ENCODE results near the gene ABI3BP. TPM values are rescaled to one million over a fixed set of nuclear protein-coding genes. Genes with fewer than 3 reads are reported as not detected.

The ABI3BP gene
- total RNA-seq, 2 donors from 2014 or later, result 46.8 to 185 TPM

- no peaks in the 10 kb centered on the region for H3K36me3 ChIP-seq
Measured at GRCh38 chr3:100703865-100704264, 289.4 kb downstream of the ABI3BP start.

GRCh38 chr3:100702980-100703345 is 290.3 kb downstream of the ABI3BP start:
- Histone ChIP-seq H3K27me3 (replicated peaks; ENCODE audit: insufficient read depth) (no peaks in the 10 kb centered on the region), H3K4me1 (ENCODE audit: control insufficient read depth in 1 of 2, low read depth in 2 of 2) (no peaks in the 10 kb centered on the region), H3K36me3 (no peaks in the 10 kb centered on the region), H3K27ac (no peak overlapping the region), H3K4me3 (no peak overlapping the region), H3K9me3 (no peaks in the 10 kb centered on the region)
- no peak for TF ChIP-seq CTCF (IDR thresholded peaks at IDR 0.05)
- no peak for DNase-seq (ENCODE audit: low spot score)
- ATAC-seq (ENCODE audit: insufficient number of reproducible peaks, low FRiP score, low read depth), result no peak

More at GRCh38 chr3:100703865-100704264, 289.4 kb downstream of the ABI3BP start:
- peaks cover 0 to 4% of the 10 kb centered on the region in 2 donors for H3K4me1 ChIP-seq (ENCODE audit: control insufficient read depth in 1 of 2, low read depth in 2 of 2)
- no peaks in the 10 kb centered on the region for H3K9me3 ChIP-seq
- no peak for DNase-seq (ENCODE audit: low spot score)
- no peak overlapping the region for H3K4me3 ChIP-seq
- no peak for TF ChIP-seq CTCF (IDR thresholded peaks at IDR 0.05)
- ATAC-seq (ENCODE audit: insufficient number of reproducible peaks, low FRiP score, low read depth), result no peak
- no peak overlapping the region for H3K27ac ChIP-seq
- H3K27me3 ChIP-seq (replicated peaks; ENCODE audit: insufficient read depth), result no peaks in the 10 kb centered on the region

GRCh38 chr3:100702082-100702979 is 290.9 kb downstream of the ABI3BP start:
- TF ChIP-seq CTCF (IDR thresholded peaks at IDR 0.05), result no peak
- Histone ChIP-seq H3K27ac (no peak overlapping the region), H3K4me3 (no peak overlapping the region), H3K27me3 (replicated peaks; ENCODE audit: insufficient read depth) (no peaks in the 10 kb centered on the region), H3K36me3 (no peaks in the 10 kb centered on the region), H3K9me3 (no peaks in the 10 kb centered on the region), H3K4me1 (ENCODE audit: control insufficient read depth in 1 of 2, low read depth in 2 of 2) (no peaks in the 10 kb centered on the region)
- DNase-seq (ENCODE audit: low spot score) (no peak), ATAC-seq (ENCODE audit: insufficient number of reproducible peaks, low FRiP score, low read depth) (no peak)

- no peaks in the 10 kb centered on the region for H3K9me3 ChIP-seq
- no peaks in the 10 kb centered on the region for H3K36me3 ChIP-seq
- no peaks in the 10 kb centered on the region for H3K27me3 ChIP-seq (replicated peaks; ENCODE audit: insufficient read depth)
- H3K4me1 ChIP-seq (ENCODE audit: control insufficient read depth in 1 of 2, low read depth in 2 of 2), result no peaks in the 10 kb centered on the region
- DNase-seq (ENCODE audit: low spot score), result no peak
- H3K4me3 ChIP-seq, result no peak overlapping the region
- H3K27ac ChIP-seq, result no peak overlapping the region
- no peak for TF ChIP-seq CTCF (IDR thresholded peaks at IDR 0.05)
- ATAC-seq (ENCODE audit: insufficient number of reproducible peaks, low FRiP score, low read depth), result no peak
Measured at GRCh38 chr3:100700708-100701107, 292.5 kb downstream of the ABI3BP start.
